Bronchial epithelial cell (primary cell): Measurements from ENCODE around the gene STAT6. TPM values are rescaled to one million over a fixed set of nuclear protein-coding genes. Genes with fewer than 3 reads are reported as not detected.
A peak's percentile ranks its signal among the peaks of the same experiment; 100 is the strongest.

Source experiments
- DNase-seq: peaks from one replicate; pipeline ENCODE4 v3.0.0-alpha.2; 2010; ENCODE audit warnings: low read depth
- FAIRE-seq: peaks from 2 replicates; lab custom pipeline; 2011; peaks lifted over from hg19 to GRCh38; lab: Jason Lieb, UNC
- H3K27me3 ChIP-seq: 2 replicates; pipeline ENCODE4 v1.5.1; 2011; ENCODE audit warnings: low read length; ENCODE audit not compliant: control insufficient read depth, insufficient read depth
- H3K36me3 ChIP-seq: 2 replicates; pipeline ENCODE4 v1.5.1; 2011; ENCODE audit warnings: low read length; ENCODE audit not compliant: control insufficient read depth, insufficient read depth
- H3K4me3 ChIP-seq: 2 replicates; pipeline ENCODE4 v1.5.1; 2011; ENCODE audit warnings: mild to moderate bottlenecking, low read depth, low read length, control low read depth
- total RNA-seq: library from RNA; depleted of rRNA; stranded (reverse); fragments of >200 nt; gene quantifications from 2 replicates; pipeline ENCODE4 v1.2.1, GENCODE V29; 2014
- TF ChIP-seq, protein P1 (sequence below): IDR thresholded peaks from 2 replicates; pipeline ENCODE4 v1.5.1; 2011; ENCODE audit warnings: mild to moderate bottlenecking, moderate library complexity, low read length, control low read depth, inconsistent platforms; ENCODE audit not compliant: insufficient read depth, severe bottlenecking

Gene STAT6
- total RNA-seq, 1 donor from 2014 or later = 30.8 TPM

DNA sequence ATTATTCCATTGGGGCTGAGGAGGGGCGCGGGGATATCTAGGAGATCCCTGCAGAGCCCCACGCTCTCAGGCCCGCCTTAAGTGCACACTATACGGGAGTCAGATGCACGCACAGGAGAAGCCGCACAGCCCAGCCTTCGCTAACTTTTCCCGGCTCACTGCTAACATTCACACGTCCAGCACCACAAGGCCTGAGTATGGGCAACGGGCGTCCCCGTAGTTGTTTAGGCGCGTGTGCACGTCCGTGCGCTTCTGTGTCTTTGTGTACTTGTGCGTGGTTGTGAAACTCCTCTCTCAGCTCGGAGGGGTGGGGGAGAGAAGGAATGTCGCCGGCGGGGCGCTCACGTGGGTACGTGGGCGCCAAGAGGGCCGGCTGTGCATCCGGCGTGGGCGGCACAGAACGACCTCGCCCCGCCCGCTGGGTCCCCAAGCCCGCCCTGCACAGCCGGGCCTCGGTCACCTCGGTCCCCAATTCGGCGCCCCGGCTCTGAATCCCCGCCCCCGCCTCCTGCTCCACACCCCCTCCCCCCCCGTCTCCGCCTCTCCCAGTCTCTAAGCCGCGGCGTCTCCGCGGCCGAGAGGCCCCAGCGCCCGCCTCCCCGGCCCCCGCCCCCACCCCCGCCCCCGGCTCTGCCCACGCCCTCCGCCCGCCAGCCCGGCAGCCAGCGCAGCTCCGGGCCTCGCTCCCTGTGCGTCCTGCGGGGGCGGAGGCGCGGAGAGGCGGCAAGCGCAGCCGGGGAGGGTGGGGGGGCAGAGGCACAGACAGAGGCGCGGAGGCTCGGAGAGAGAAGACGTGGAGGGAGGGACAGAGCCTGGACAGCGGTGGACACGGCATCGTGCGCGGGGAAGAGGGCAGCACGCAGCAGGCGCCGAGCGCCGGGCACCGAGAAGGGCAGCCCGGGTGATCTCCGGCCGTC, 22.6 kb downstream of the STAT6 start, which contains the start of gene NAB2:
Gene NAB2, plus strand, starts transcription at position 761 of the 917 bp plus-strand sequence. CDS start 158 bp downstream, outside the sequence.
- peak within 1 kb of the TSS; percentile 57 for H3K4me3 ChIP-seq
- DNase-seq (peak; percentile 88), FAIRE-seq (no peak)
- TF ChIP-seq, protein P1, sequence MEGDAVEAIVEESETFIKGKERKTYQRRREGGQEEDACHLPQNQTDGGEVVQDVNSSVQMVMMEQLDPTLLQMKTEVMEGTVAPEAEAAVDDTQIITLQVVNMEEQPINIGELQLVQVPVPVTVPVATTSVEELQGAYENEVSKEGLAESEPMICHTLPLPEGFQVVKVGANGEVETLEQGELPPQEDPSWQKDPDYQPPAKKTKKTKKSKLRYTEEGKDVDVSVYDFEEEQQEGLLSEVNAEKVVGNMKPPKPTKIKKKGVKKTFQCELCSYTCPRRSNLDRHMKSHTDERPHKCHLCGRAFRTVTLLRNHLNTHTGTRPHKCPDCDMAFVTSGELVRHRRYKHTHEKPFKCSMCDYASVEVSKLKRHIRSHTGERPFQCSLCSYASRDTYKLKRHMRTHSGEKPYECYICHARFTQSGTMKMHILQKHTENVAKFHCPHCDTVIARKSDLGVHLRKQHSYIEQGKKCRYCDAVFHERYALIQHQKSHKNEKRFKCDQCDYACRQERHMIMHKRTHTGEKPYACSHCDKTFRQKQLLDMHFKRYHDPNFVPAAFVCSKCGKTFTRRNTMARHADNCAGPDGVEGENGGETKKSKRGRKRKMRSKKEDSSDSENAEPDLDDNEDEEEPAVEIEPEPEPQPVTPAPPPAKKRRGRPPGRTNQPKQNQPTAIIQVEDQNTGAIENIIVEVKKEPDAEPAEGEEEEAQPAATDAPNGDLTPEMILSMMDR = no peak
- H3K27me3 ChIP-seq = no peaks in the 10 kb centered on the region
- H3K36me3 ChIP-seq = peaks cover 21% of the 10 kb centered on the region

DNA sequence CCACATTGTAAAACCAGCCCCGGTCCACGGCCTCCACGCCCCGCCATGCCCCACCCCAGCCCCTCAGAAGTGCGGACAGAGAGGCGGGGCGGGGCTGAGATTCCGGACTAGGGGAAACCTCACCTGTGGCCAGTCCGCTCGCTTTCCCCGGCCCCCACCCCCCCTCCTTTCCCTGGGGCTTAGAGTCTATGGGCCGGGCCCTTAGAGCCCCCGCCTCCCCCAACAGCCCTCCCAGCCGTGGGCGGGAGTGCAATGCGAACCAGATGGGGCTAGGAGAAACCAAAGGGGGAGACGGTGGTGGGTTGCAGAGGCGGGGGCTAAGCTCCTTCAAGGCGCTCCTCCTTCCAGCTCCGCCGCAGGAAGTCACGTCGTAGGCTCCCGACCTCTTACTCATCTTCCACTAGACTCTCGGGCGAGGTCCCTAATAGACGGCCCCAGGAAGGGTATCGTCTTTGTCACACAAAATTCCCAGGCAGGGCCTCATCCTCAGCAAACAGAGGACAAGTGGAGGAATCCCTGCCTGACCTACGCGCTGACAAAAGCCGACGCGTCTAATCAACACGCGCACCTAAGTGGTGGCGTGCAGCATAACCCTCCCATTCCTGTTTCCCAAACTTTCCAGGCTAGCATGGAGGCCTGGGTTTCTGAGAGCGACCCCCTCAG, 23.3 kb downstream of the STAT6 start:
- Histone ChIP-seq H3K27me3 (no peaks in the 10 kb centered on the region), H3K4me3 (peak overlapping the region; percentile 57), H3K36me3 (peaks cover 17% of the 10 kb centered on the region)
- DNase-seq (peak; percentile 93), FAIRE-seq (no peak)
- TF ChIP-seq, protein P1 = no peak

- TF ChIP-seq, protein P1 = no peak
- peak overlapping the region; percentile 57 for H3K4me3 ChIP-seq
- H3K36me3 ChIP-seq = peaks cover 14% of the 10 kb centered on the region
- H3K27me3 ChIP-seq = no peaks in the 10 kb centered on the region
- FAIRE-seq (no peak), DNase-seq (peak; percentile 78)
Observed at GRCh38 chr12:57087010-57087690, 24.0 kb downstream of the STAT6 start.

DNA sequence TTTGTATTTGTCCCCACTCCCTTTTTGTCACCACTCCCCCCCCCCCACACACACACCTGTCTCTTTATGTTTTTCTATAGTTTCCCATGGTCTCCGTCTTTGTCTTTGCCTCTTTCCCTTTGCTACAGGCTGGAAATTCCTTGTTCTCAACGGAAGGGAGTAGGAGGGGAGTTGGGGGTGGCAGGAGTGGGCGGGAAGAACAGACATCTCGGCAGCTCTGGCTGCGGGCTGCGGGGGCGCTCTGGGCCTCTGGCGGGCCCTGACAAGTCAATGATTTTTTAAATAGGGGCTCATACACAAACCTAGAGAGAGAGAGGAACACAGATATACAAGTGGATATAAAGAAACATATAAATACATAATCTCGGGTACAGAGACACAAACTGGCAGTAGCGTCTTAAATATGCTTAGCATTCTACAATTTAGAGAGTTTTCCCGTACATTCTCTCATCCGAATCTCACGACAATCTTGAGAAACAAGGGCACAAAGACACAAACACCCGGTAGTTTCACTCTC, 24.6 kb downstream of the STAT6 start:
- FAIRE-seq (no peak), DNase-seq (peak; percentile 73)
- H3K27me3 ChIP-seq = no peaks in the 10 kb centered on the region
- TF ChIP-seq, protein P1 = peak; percentile 19
- H3K4me3 ChIP-seq = peak overlapping the region; percentile 57
- peaks cover 10% of the 10 kb centered on the region for H3K36me3 ChIP-seq

GRCh38 chr12:57085999-57086492, 25.1 kb downstream of the STAT6 start:
- DNase-seq (peak; percentile 40), FAIRE-seq (no peak)
- peaks cover 5% of the 10 kb centered on the region for H3K36me3 ChIP-seq
- H3K27me3 ChIP-seq = no peaks in the 10 kb centered on the region
- H3K4me3 ChIP-seq = no peak overlapping the region
- TF ChIP-seq, protein P1 = no peak
